ENCODE measurements around the gene LACTB.

Gene LACTB

GRCh38 chr15:63134245-63134985 lies 12.8 kb downstream of the LACTB start (continued):
- TF ChIP-seq TSHZ2 (CRISPR knock-in tag; IDR thresholded peaks at IDR 0.05): no peak

- TF ChIP-seq ESRRG (CRISPR knock-in tag; IDR thresholded peaks at IDR 0.05): no peak
- TF ChIP-seq CSRNP3 (CRISPR knock-in tag; IDR thresholded peaks at IDR 0.05): no peak
- TF ChIP-seq ZFP30 (CRISPR knock-in tag; IDR thresholded peaks at IDR 0.05): no peak
- TF ChIP-seq RARB (CRISPR knock-in tag; IDR thresholded peaks at IDR 0.05): no peak
- no peak for TF ChIP-seq ZNF8 (CRISPR knock-in tag; IDR thresholded peaks at IDR 0.05)
- TF ChIP-seq ZC3H10 (CRISPR knock-in tag; IDR thresholded peaks at IDR 0.05): no peak
- TF ChIP-seq BACH2 (CRISPR knock-in tag; IDR thresholded peaks at IDR 0.05; ENCODE audit: borderline replicate concordance): no peak
- TF ChIP-seq ZNF70 (CRISPR knock-in tag; IDR thresholded peaks at IDR 0.05): no peak
- no peak for TF ChIP-seq SNAI2 (CRISPR knock-in tag; IDR thresholded peaks at IDR 0.05)
- no peak for TF ChIP-seq TSHZ2 (CRISPR knock-in tag; IDR thresholded peaks at IDR 0.05)
- no peak for TF ChIP-seq ARNTL (CRISPR knock-in tag; IDR thresholded peaks at IDR 0.05; ENCODE audit: borderline replicate concordance, low read depth)
- no peak for TF ChIP-seq ZNF565 (CRISPR knock-in tag; conservative IDR thresholded peaks at IDR 0.05; ENCODE audit: low read depth)
- no peak for ATAC-seq
Observed at GRCh38 chr15:63135281-63135680, 13.6 kb downstream of the LACTB start.

GRCh38 chr15:63135804-63136203 lies 14.1 kb downstream of the LACTB start:
- ATAC-seq: peak; percentile 69
- TF ChIP-seq OSR1 (CRISPR knock-in tag; IDR thresholded peaks at IDR 0.05): no peak
- no peak for TF ChIP-seq ZFP3 (CRISPR knock-in tag; IDR thresholded peaks at IDR 0.05)
- no peak for TF ChIP-seq RARB (CRISPR knock-in tag; IDR thresholded peaks at IDR 0.05)
- TF ChIP-seq ZNF70 (CRISPR knock-in tag; IDR thresholded peaks at IDR 0.05): no peak
- TF ChIP-seq SNAI2 (CRISPR knock-in tag; IDR thresholded peaks at IDR 0.05): no peak
- no peak for TF ChIP-seq CSRNP3 (CRISPR knock-in tag; IDR thresholded peaks at IDR 0.05)
- no peak for TF ChIP-seq POU6F1 (CRISPR knock-in tag; IDR thresholded peaks at IDR 0.05; ENCODE audit: borderline replicate concordance, low read depth)
- TF ChIP-seq PPARA (CRISPR knock-in tag; IDR thresholded peaks at IDR 0.05; ENCODE audit: borderline replicate concordance): no peak
- no peak for TF ChIP-seq ZNF8 (CRISPR knock-in tag; IDR thresholded peaks at IDR 0.05)
- TF ChIP-seq ISL1 (CRISPR knock-in tag; IDR thresholded peaks at IDR 0.05): no peak
- TF ChIP-seq CSDC2 (CRISPR knock-in tag; IDR thresholded peaks at IDR 0.05): no peak
- TF ChIP-seq BACH2 (CRISPR knock-in tag; IDR thresholded peaks at IDR 0.05; ENCODE audit: borderline replicate concordance): no peak
- no peak for TF ChIP-seq ESRRG (CRISPR knock-in tag; IDR thresholded peaks at IDR 0.05)
- no peak for TF ChIP-seq ZNF565 (CRISPR knock-in tag; conservative IDR thresholded peaks at IDR 0.05; ENCODE audit: low read depth)
- no peak for TF ChIP-seq TOX (CRISPR knock-in tag; IDR thresholded peaks at IDR 0.05; ENCODE audit: borderline replicate concordance)
- no peak for TF ChIP-seq TCF4 (CRISPR knock-in tag; IDR thresholded peaks at IDR 0.05; ENCODE audit: borderline replicate concordance)
- no peak for TF ChIP-seq ZC3H10 (CRISPR knock-in tag; IDR thresholded peaks at IDR 0.05)
- TF ChIP-seq ZFP30 (CRISPR knock-in tag; IDR thresholded peaks at IDR 0.05): no peak
- TF ChIP-seq PATZ1 (CRISPR knock-in tag; IDR thresholded peaks at IDR 0.05; ENCODE audit: borderline replicate concordance): no peak
- TF ChIP-seq GLIS3 (CRISPR knock-in tag; IDR thresholded peaks at IDR 0.05): no peak

All from SK-N-SH treated with all-trans-retinoic acid at 6 μM for 48 hours (cell line).